HTR-8/SVneo (cell line): Measurements from ENCODE around the gene AGPS.
A peak's percentile ranks its signal among the peaks of the same experiment; 100 is the strongest.
"Not testable (repeated sequence)": the region's sequence is repeated elsewhere in the genome, so short reads cannot be mapped to it uniquely, and the experiment has no call there.

ENCODE experiments used
- DNase-seq: peaks from one replicate; pipeline ENCODE4 v3.0.0; 2011; ENCODE audit warnings: low spot score, mixed read lengths; ENCODE audit not compliant: insufficient read length
- FAIRE-seq: peaks from 2 replicates; lab custom pipeline; 2011; peaks lifted over from hg19 to GRCh38; lab: Jason Lieb, UNC

Gene AGPS

GRCh38 chr2:177392373-177393202 lies at the start of gene AGPS:
AGPS (plus strand) TSS chr2:177392773; CDS start chr2:177392790, 17 bp downstream.
- FAIRE-seq (peak; percentile 83), DNase-seq (peak; percentile 73)

GRCh38 chr2:177343773-177344172 lies 48.8 kb upstream of the AGPS start:
- DNase-seq (no peak), FAIRE-seq (no peak)

GRCh38 chr2:177344316-177344715 lies 48.3 kb upstream of the AGPS start:
- FAIRE-seq = no peak
- DNase-seq = no peak

GRCh38 chr2:177346192-177346591 lies 46.4 kb upstream of the AGPS start:
- FAIRE-seq (no peak), DNase-seq (no peak)

GRCh38 chr2:177347570-177347969 lies 45.0 kb upstream of the AGPS start:
- DNase-seq = no peak
- no peak for FAIRE-seq

- FAIRE-seq (no peak), DNase-seq (no peak)
These were observed 44.4 kb upstream of the AGPS start for GRCh38 chr2:177348118-177348654.

- DNase-seq = no peak
- FAIRE-seq = no peak
These were observed 43.6 kb upstream of the AGPS start for GRCh38 chr2:177348733-177349693.

GRCh38 chr2:177350624-177351023 lies 41.9 kb upstream of the AGPS start:
- not testable (repeated sequence) for FAIRE-seq

GRCh38 chr2:177351121-177351520 lies 41.5 kb upstream of the AGPS start:
- FAIRE-seq = not testable (repeated sequence)

More at GRCh38 chr2:177350624-177351023, 41.9 kb upstream of the AGPS start:
- DNase-seq = not testable (repeated sequence)

GRCh38 chr2:177352441-177353186 lies 40.0 kb upstream of the AGPS start:
- no peak for DNase-seq
- no peak for FAIRE-seq

More at GRCh38 chr2:177351121-177351520, 41.5 kb upstream of the AGPS start:
- not testable (repeated sequence) for DNase-seq

- FAIRE-seq = no peak
These were observed 39.4 kb upstream of the AGPS start for GRCh38 chr2:177353187-177353478.

GRCh38 chr2:177354541-177354940 lies 38.0 kb upstream of the AGPS start:
- not testable (repeated sequence) for FAIRE-seq, DNase-seq

More at GRCh38 chr2:177353187-177353478, 39.4 kb upstream of the AGPS start:
- DNase-seq = no peak

GRCh38 chr2:177355874-177356273 lies 36.7 kb upstream of the AGPS start:
- no peak for FAIRE-seq
- DNase-seq = no peak

GRCh38 chr2:177359836-177360595 lies 32.6 kb upstream of the AGPS start:
- no peak for FAIRE-seq
- DNase-seq = no peak

GRCh38 chr2:177362499-177362898 lies 30.1 kb upstream of the AGPS start:
- FAIRE-seq = no peak
- no peak for DNase-seq

- FAIRE-seq = no peak
- no peak for DNase-seq
These were observed 29.2 kb upstream of the AGPS start for GRCh38 chr2:177363332-177363731.

- not testable (repeated sequence) for FAIRE-seq, DNase-seq
These were observed 26.8 kb upstream of the AGPS start for GRCh38 chr2:177365764-177366163.

- not testable (repeated sequence) for FAIRE-seq, DNase-seq
These were observed 24.6 kb upstream of the AGPS start for GRCh38 chr2:177368023-177368422.

GRCh38 chr2:177379354-177379753 lies 13.2 kb upstream of the AGPS start:
- FAIRE-seq (no peak), DNase-seq (no peak)
